Natural killer cell (primary cell): ENCODE measurements around the gene TYW1B. TPM values are rescaled to one million over a fixed set of nuclear protein-coding genes. Genes with fewer than 3 reads are reported as not detected.
A peak's percentile ranks its signal among the peaks of the same experiment; 100 is the strongest.
"Not testable (repeated sequence)": the region's sequence is repeated elsewhere in the genome, so short reads cannot be mapped to it uniquely, and the experiment has no call there.

Experiments
- ATAC-seq, 3 donors: fragments of 150-1000 bp in 2 of 3; fragments of 200-7000 bp in 1 of 3; cut with Tn5 transposase; 1 replicate in 1 of 3; 2 replicates in 2 of 3; pipeline ENCODE4 v1.10.0; 2021; ENCODE audit warnings: mild to moderate bottlenecking in 2 of 3, moderate library complexity in 2 of 3
- DNase-seq, 2 donors: peaks; one replicate each; pipeline versions ENCODE4 v3.0.0 to v3.0.0-alpha.2; 2013 to 2021; ENCODE audit warnings: mixed read lengths in 1 of 2
- H3K27ac ChIP-seq: one replicate; pipeline ENCODE4 v1.5.1; 2013; ENCODE audit warnings: mild to moderate bottlenecking, low read length
- H3K27me3 ChIP-seq: one replicate; pipeline ENCODE4 v1.6.1; 2013; ENCODE audit warnings: low read length; ENCODE audit not compliant: control insufficient read depth, insufficient read depth
- H3K36me3 ChIP-seq: one replicate; pipeline ENCODE4 v1.6.1; 2013; ENCODE audit warnings: low read length; ENCODE audit not compliant: control insufficient read depth, insufficient read depth
- H3K4me1 ChIP-seq: one replicate; pipeline ENCODE4 v1.6.1; 2013; ENCODE audit warnings: low read length; ENCODE audit not compliant: control insufficient read depth, insufficient read depth
- H3K4me3 ChIP-seq: one replicate; pipeline ENCODE4 v1.5.1; 2013; ENCODE audit warnings: low read length
- H3K9me3 ChIP-seq: one replicate; pipeline ENCODE4 v1.6.1; 2013; ENCODE audit warnings: low read length; ENCODE audit not compliant: control insufficient read depth, insufficient read depth
- H3K27ac Mint-ChIP-seq, 2 donors: one replicate each; pipeline ENCODE4 v1.8.0; 2022; ENCODE audit warnings: mild to moderate bottlenecking in 2 of 2, mixed read lengths in 2 of 2, moderate library complexity in 1 of 2
- H3K27me3 Mint-ChIP-seq, 2 donors: one replicate each; pipeline ENCODE4 v1.8.0; 2022; ENCODE audit warnings: low read depth in 2 of 2, mixed read lengths in 2 of 2
- H3K36me3 Mint-ChIP-seq: one replicate; pipeline ENCODE4 v1.8.0; 2022; ENCODE audit warnings: mixed read lengths
- H3K4me1 Mint-ChIP-seq, 2 donors: one replicate each; pipeline ENCODE4 v1.8.0; 2022; ENCODE audit warnings: mixed read lengths in 2 of 2
- H3K4me3 Mint-ChIP-seq: one replicate; pipeline ENCODE4 v1.8.0; 2022; ENCODE audit warnings: mild to moderate bottlenecking, moderate library complexity, mixed read lengths
- H3K9me3 Mint-ChIP-seq, 2 donors: one replicate each; pipeline ENCODE4 v1.8.0; 2022; ENCODE audit warnings: mixed read lengths in 2 of 2
- CTCF ChIP-seq: fragments of 200-600 bp; IDR thresholded peaks from one replicate; pipeline ENCODE4 v1.8.0; 2022; ENCODE audit warnings: antibody characterized with exemption
- WGBS: methylation state at CpG from one replicate; pipeline ENCODE4 v1.1.7; 2013; ENCODE audit warnings: missing lambda C conversion rate; ENCODE audit not compliant: insufficient coverage; 5-methylcytosine and 5-hydroxymethylcytosine counted together
- intact Hi-C: fragments of 100-400 bp; cut with micrococcal nuclease; formaldehyde crosslinking; loops from one replicate; pipeline ENCODE4 v1.14.2; 2022
- total RNA-seq, 4 donors: library from RNA; stranded (reverse); fragments of 120-200 nt in 1 of 4; gene quantifications; one replicate each; pipeline versions ENCODE4 v1.2.3 to v1.2.4, GENCODE V29; 2013 to 2022

TYW1B gene
- total RNA-seq, 3 donors from 2014 or later (not counting 1 experiment from before 2014, with no cell fraction given), result 7.2 to 12.9 (median 7.9) TPM

DNA sequence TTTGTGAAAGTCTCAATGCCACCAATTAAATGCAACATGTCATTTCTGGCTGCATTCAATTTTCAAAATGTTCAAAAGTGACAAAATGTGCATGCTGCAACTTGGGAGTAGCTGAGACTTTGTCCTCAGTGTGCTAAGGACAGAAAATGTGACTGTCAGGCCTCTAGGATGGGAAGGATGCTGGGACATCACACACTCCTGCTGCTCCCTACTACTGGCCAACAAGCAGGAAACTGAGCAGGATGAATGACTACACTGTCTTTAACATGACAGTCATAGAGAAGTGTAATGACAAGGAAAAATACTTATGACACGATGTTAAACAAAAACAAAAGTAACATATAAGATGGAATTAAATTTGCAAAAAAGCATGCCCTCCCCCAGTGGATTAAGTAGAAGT lies 138.7 kb downstream of the TYW1B start:
- Mint-ChIP-seq H3K4me1 (peaks cover 27 to 45% of the 10 kb centered on the region in 2 donors), H3K27ac (peak overlapping the region; percentile 73 to 78), H3K36me3 (peaks cover 10% of the 10 kb centered on the region), H3K4me3 (peak overlapping the region; percentile 13)
- H3K36me3 ChIP-seq, H3K4me3 ChIP-seq, H3K9me3 ChIP-seq, H3K9me3 Mint-ChIP-seq, ATAC-seq, DNase-seq, H3K27me3 ChIP-seq, intact Hi-C loops, H3K27me3 Mint-ChIP-seq, H3K27ac ChIP-seq: not testable (repeated sequence)
- WGBS, result no CpG with 5 or more reads among the region's 1 CpG
- peaks cover 13% of the 10 kb centered on the region for H3K4me1 ChIP-seq

DNA sequence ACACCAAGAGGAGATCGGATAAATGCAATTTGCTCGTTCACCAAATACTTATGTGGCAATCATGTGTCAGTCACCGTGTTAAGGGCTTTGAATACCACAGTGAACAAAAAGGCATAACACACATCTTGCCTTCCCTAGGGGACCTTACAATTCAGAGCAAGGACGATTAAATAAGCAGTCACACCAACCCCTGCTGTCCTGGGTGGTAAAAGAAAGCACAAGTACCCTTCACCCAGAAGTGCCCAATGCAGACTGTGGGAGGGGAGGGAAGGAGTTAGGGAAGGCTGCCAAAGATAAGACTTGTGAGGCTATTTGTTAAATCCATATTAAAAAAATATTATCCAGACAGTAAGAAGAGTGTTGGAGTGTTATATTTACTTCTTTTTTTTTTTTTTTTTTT lies 146.8 kb downstream of the TYW1B start:
- not testable (repeated sequence) for H3K9me3 ChIP-seq

DNA sequence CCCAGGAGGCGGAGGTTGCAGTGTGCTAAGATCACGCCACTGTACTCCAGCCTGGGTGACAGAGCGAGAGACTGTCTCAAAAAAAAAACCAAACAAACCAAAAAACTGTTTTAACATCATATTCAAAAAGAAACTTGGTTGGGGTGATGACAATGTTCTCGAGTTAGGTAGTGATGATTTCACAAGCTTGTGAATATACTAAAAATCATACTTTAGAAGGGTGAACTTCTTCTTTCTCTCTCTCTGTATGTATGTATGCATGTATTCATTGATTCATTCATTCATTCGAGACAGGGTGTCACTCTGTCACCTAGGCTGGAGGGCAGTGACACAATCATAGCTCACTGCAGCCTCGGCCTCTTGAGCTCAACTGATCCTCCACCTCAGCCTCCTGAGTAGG lies 151.1 kb downstream of the TYW1B start:
- H3K4me3 Mint-ChIP-seq, H3K36me3 ChIP-seq, H3K36me3 Mint-ChIP-seq, H3K27ac Mint-ChIP-seq, H3K4me3 ChIP-seq, H3K9me3 Mint-ChIP-seq, H3K4me1 ChIP-seq, H3K27me3 Mint-ChIP-seq, H3K4me1 Mint-ChIP-seq, ATAC-seq, intact Hi-C loops, H3K27ac ChIP-seq, DNase-seq, H3K9me3 ChIP-seq, H3K27me3 ChIP-seq: not testable (repeated sequence)
- 86% methylated on average over 4 of the region's 6 CpGs for WGBS

More for the DNA sequence above, 146.8 kb downstream of the TYW1B start:
- H3K4me1 ChIP-seq, H3K27ac Mint-ChIP-seq, ATAC-seq, H3K9me3 Mint-ChIP-seq, H3K36me3 ChIP-seq, H3K27ac ChIP-seq, H3K4me3 ChIP-seq, H3K36me3 Mint-ChIP-seq, intact Hi-C loops, H3K27me3 ChIP-seq, H3K27me3 Mint-ChIP-seq, H3K4me3 Mint-ChIP-seq, DNase-seq: not testable (repeated sequence)
- peaks cover 12 to 14% of the 10 kb centered on the region in 2 donors for H3K4me1 Mint-ChIP-seq
- WGBS, result 89% methylated on average over 4 of the region's 4 CpGs

- H3K27me3 Mint-ChIP-seq, intact Hi-C loops, H3K4me3 Mint-ChIP-seq, H3K9me3 ChIP-seq, H3K4me3 ChIP-seq, H3K4me1 ChIP-seq, H3K27me3 ChIP-seq, H3K9me3 Mint-ChIP-seq, H3K27ac Mint-ChIP-seq, H3K36me3 Mint-ChIP-seq, H3K27ac ChIP-seq, H3K36me3 ChIP-seq, H3K4me1 Mint-ChIP-seq, ATAC-seq, DNase-seq: not testable (repeated sequence)
- 100% methylated on average over 1 of the region's 5 CpGs for WGBS
Measured at GRCh38 chr7:72676086-72676690, 151.8 kb downstream of the TYW1B start.

- H3K36me3 ChIP-seq, intact Hi-C loops, H3K36me3 Mint-ChIP-seq, H3K27ac Mint-ChIP-seq, H3K4me3 Mint-ChIP-seq, H3K27me3 Mint-ChIP-seq, H3K27me3 ChIP-seq, H3K4me3 ChIP-seq, H3K27ac ChIP-seq, ATAC-seq, DNase-seq, H3K9me3 ChIP-seq, H3K4me1 Mint-ChIP-seq, H3K9me3 Mint-ChIP-seq, H3K4me1 ChIP-seq: not testable (repeated sequence)
- no CpG with 5 or more reads among the region's 2 CpGs for WGBS
Measured at GRCh38 chr7:72675686-72676085, 152.3 kb downstream of the TYW1B start.

DNA sequence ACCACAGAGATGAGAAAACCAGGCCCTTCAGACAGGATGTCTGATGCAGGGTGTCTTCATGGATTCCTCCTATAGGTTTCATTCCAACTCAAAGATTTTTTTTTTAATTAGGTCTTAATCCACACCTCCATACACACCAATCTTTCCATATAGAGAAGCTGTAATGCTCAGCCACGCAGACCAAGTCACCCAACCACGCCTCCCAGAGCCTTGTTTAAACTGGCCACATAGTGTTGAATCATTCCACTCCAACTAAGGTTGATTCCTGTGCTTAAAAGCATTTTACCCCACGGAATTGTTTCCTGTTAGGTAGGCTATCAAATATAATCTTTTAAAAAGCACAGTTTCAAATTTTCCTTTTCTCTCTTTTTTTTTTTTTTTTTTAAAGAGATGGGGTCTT lies 153.6 kb downstream of the TYW1B start:
- Mint-ChIP-seq H3K36me3 (no peaks in the 10 kb centered on the region), H3K27ac (no peak overlapping the region), H3K4me1 (no peaks in the 10 kb centered on the region), H3K27me3 (no peaks in the 10 kb centered on the region), H3K4me3 (no peak overlapping the region), H3K9me3 (no peaks in the 10 kb centered on the region)
- no peak for ATAC-seq
- H3K27ac ChIP-seq, result no peak overlapping the region
- 86% methylated on average over 3 of the region's 3 CpGs for WGBS
- no peaks in the 10 kb centered on the region for H3K27me3 ChIP-seq
- no peak for DNase-seq
- H3K4me1 ChIP-seq, result no peaks in the 10 kb centered on the region
- no peaks in the 10 kb centered on the region for H3K9me3 ChIP-seq
- no peak for TF ChIP-seq CTCF
- no peak overlapping the region for H3K4me3 ChIP-seq
- intact Hi-C loops, result no loop called here
- H3K36me3 ChIP-seq, result no peaks in the 10 kb centered on the region

DNA sequence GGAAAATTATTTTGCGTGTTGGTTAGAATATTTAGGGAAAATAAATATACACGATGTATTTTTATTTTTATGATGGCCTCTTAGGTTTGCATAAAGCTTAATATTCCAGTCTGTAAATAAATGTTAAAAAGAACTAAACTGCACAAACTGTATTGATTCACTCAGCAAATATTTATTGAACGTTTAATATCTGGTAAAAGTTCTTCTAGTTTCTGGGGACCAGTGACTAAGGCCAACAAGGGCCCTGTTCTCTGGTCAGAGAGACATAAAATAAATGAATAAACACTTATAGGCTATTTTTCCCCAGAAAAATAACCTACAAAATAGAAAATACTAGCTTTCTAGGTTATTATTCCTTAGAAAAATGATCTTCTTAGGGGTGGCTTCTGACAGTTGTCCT lies 157.2 kb downstream of the TYW1B start:
- H3K27ac ChIP-seq, DNase-seq, H3K4me1 ChIP-seq, H3K4me1 Mint-ChIP-seq, H3K4me3 ChIP-seq, H3K27me3 Mint-ChIP-seq, intact Hi-C loops, H3K9me3 Mint-ChIP-seq, H3K36me3 ChIP-seq, H3K4me3 Mint-ChIP-seq, H3K36me3 Mint-ChIP-seq, H3K27me3 ChIP-seq, H3K27ac Mint-ChIP-seq, ATAC-seq, H3K9me3 ChIP-seq: not testable (repeated sequence)
- WGBS, result no CpG with 5 or more reads among the region's 3 CpGs
